H9 (cell line): Measurements from ENCODE around the gene IGF1R. TPM values are rescaled to one million over a fixed set of nuclear protein-coding genes. Genes with fewer than 3 reads are reported as not detected.

Experiments
- DNase-seq: peaks from one replicate; pipeline ENCODE4 v3.0.0-alpha.2; 2017
- H2AFZ ChIP-seq: one replicate; pipeline ENCODE4 v1.6.1; 2013; ENCODE audit warnings: mild to moderate bottlenecking, low read length, control low read depth, moderate library complexity
- H2AK5ac ChIP-seq: 2 replicates; pipeline ENCODE4 v1.6.1; 2013; ENCODE audit warnings: low read length, control low read depth, mixed read lengths; ENCODE audit not compliant: insufficient read length
- H2BK120ac ChIP-seq: one replicate; pipeline ENCODE4 v1.6.1; 2013; ENCODE audit warnings: low read depth, mild to moderate bottlenecking, low read length, control low read depth, inconsistent platforms; ENCODE audit not compliant: poor library complexity, severe bottlenecking
- H2BK12ac ChIP-seq: 2 replicates; pipeline ENCODE4 v1.6.1; 2013; ENCODE audit warnings: low read length, control low read depth, mixed read lengths, low read depth; ENCODE audit not compliant: insufficient read length
- H2BK15ac ChIP-seq: 2 replicates; pipeline ENCODE4 v1.6.1; 2013; ENCODE audit warnings: low read depth, low read length, control low read depth
- H2BK20ac ChIP-seq: one replicate; pipeline ENCODE4 v1.6.1; 2013; ENCODE audit warnings: low read depth, mild to moderate bottlenecking, low read length, control low read depth, inconsistent platforms; ENCODE audit not compliant: poor library complexity, severe bottlenecking
- H2BK5ac ChIP-seq: 2 replicates; pipeline ENCODE4 v1.6.1; 2013; ENCODE audit warnings: low read length, control low read depth, mixed read lengths; ENCODE audit not compliant: insufficient read length
- H3K14ac ChIP-seq: 2 replicates; pipeline ENCODE4 v1.6.1; 2013; ENCODE audit warnings: low read length, control low read depth; ENCODE audit not compliant: insufficient read depth
- H3K18ac ChIP-seq: 2 replicates; pipeline ENCODE4 v1.6.1; 2013; ENCODE audit warnings: low read depth, mild to moderate bottlenecking, mixed read lengths, low read length, control low read depth; ENCODE audit not compliant: insufficient read length
- H3K23ac ChIP-seq: 2 replicates; pipeline ENCODE4 v1.6.1; 2013; ENCODE audit warnings: low read length, control low read depth, mixed read lengths, low read depth; ENCODE audit not compliant: insufficient read length
- H3K23me2 ChIP-seq: 2 replicates; pipeline ENCODE4 v1.6.1; 2013; ENCODE audit warnings: low read depth, mild to moderate bottlenecking, mixed read lengths, low read length, control low read depth; ENCODE audit not compliant: insufficient read length, poor library complexity, severe bottlenecking
- H3K27ac ChIP-seq: 2 replicates; pipeline ENCODE4 v1.5.1; 2013; ENCODE audit warnings: low read length, control low read depth, mixed read lengths, low read depth; ENCODE audit not compliant: insufficient read length
- H3K27me3 ChIP-seq: 2 replicates; pipeline ENCODE4 v1.6.1; 2013; ENCODE audit warnings: low read length, control low read depth, inconsistent platforms; ENCODE audit not compliant: insufficient read depth
- H3K4ac ChIP-seq: 2 replicates; pipeline ENCODE4 v1.6.1; 2013; ENCODE audit warnings: low read depth, mild to moderate bottlenecking, control low read depth, inconsistent platforms, low read length, moderate library complexity
- H3K4me1 ChIP-seq: 2 replicates; pipeline ENCODE4 v1.6.1; 2013; ENCODE audit warnings: low read length, control low read depth, inconsistent platforms; ENCODE audit not compliant: insufficient read depth
- H3K4me2 ChIP-seq: 2 replicates; pipeline ENCODE4 v1.6.1; 2013; ENCODE audit warnings: low read length, control low read depth, mixed read lengths; ENCODE audit not compliant: insufficient read length, insufficient read depth
- H3K56ac ChIP-seq: 2 replicates; pipeline ENCODE4 v1.6.1; 2013; ENCODE audit warnings: low read depth, mild to moderate bottlenecking, mixed read lengths, low read length, control low read depth; ENCODE audit not compliant: insufficient read length
- H3K79me1 ChIP-seq: 2 replicates; pipeline ENCODE4 v1.6.1; 2013; ENCODE audit warnings: low read depth, mild to moderate bottlenecking, moderate library complexity, low read length, control low read depth, inconsistent platforms; ENCODE audit not compliant: insufficient read depth, poor library complexity, severe bottlenecking
- H3K79me2 ChIP-seq: 2 replicates; pipeline ENCODE4 v1.6.1; 2013; ENCODE audit warnings: low read length, control low read depth, inconsistent platforms; ENCODE audit not compliant: insufficient read depth
- H3K9ac ChIP-seq: 2 replicates; pipeline ENCODE4 v1.6.1; 2013; ENCODE audit warnings: low read length, control low read depth, mixed read lengths; ENCODE audit not compliant: insufficient read length; ENCODE audit errors: extremely low read depth
- H3K9me3 ChIP-seq: one replicate; pipeline ENCODE4 v1.6.1; 2013; ENCODE audit warnings: low read depth, low read length, inconsistent platforms; ENCODE audit not compliant: control insufficient read depth
- H3T11ph ChIP-seq: one replicate; pipeline ENCODE4 v1.6.1; 2013; ENCODE audit warnings: mild to moderate bottlenecking, low read length, control low read depth, inconsistent platforms
- H4K20me1 ChIP-seq: one replicate; pipeline ENCODE4 v1.6.1; 2013; ENCODE audit not compliant: control insufficient read depth, insufficient read length, insufficient read depth
- H4K5ac ChIP-seq: 2 replicates; pipeline ENCODE4 v1.6.1; 2013; ENCODE audit warnings: low read depth, mild to moderate bottlenecking, mixed read lengths, low read length, control low read depth; ENCODE audit not compliant: insufficient read length
- H4K8ac ChIP-seq: replicated peaks from 2 replicates; pipeline ENCODE4 v1.6.1; 2013; ENCODE audit warnings: low read length, control low read depth, mixed read lengths, low read depth; ENCODE audit not compliant: insufficient read length
- H4K91ac ChIP-seq: 2 replicates; pipeline ENCODE4 v1.6.1; 2013; ENCODE audit warnings: low read depth, mild to moderate bottlenecking, moderate library complexity, mixed read lengths, low read length, control low read depth; ENCODE audit not compliant: insufficient read length
- H3K27ac Mint-ChIP-seq, 3 experiments: 2 replicates in 2 of 3; 3 replicates in 1 of 3; pipeline ENCODE4 v1.8.0; 2020 to 2021; ENCODE audit warnings: mixed read lengths in 3 of 3, mild to moderate bottlenecking in 1 of 3, moderate library complexity in 1 of 3
- H3K27me3 Mint-ChIP-seq: 2 replicates; pipeline ENCODE4 v1.8.0; 2021; ENCODE audit warnings: low read depth, mild to moderate bottlenecking, moderate library complexity, mixed read lengths
- H3K36me3 Mint-ChIP-seq, 3 experiments: 2 replicates in 2 of 3; 3 replicates in 1 of 3; pipeline ENCODE4 v1.8.0; 2020 to 2021; ENCODE audit warnings: low read depth in 3 of 3, mixed read lengths in 3 of 3; ENCODE audit not compliant: insufficient read depth in 1 of 3
- H3K4me1 Mint-ChIP-seq, 2 experiments: 2 replicates each; pipeline ENCODE4 v1.8.0; 2020; ENCODE audit warnings: mixed read lengths in 2 of 2
- H3K4me3 Mint-ChIP-seq, 2 experiments: 2 replicates in 1 of 2; 3 replicates in 1 of 2; pipeline ENCODE4 v1.8.0; 2020 to 2021; ENCODE audit warnings: mild to moderate bottlenecking in 2 of 2, mixed read lengths in 2 of 2, moderate library complexity in 1 of 2
- H3K9me3 Mint-ChIP-seq, 2 experiments: 2 replicates in 1 of 2; 3 replicates in 1 of 2; pipeline ENCODE4 v1.8.0; 2020; ENCODE audit warnings: mild to moderate bottlenecking in 2 of 2, mixed read lengths in 2 of 2, moderate library complexity in 1 of 2
- CTCF ChIP-seq: fragments of 200-600 bp; sonication (generic); conservative IDR thresholded peaks from 3 replicates; pipeline ENCODE4 v1.8.0; 2021; ENCODE audit warnings: antibody characterized with exemption, mild to moderate bottlenecking
- WGBS: extraction: QIAGEN DNeasy Blood & Tissue Kit; methylation state at CpG from one replicate; pipeline ENCODE4 v1.1.7; 2013; ENCODE audit warnings: missing lambda C conversion rate, low lambda C conversion rate, mixed read lengths; ENCODE audit not compliant: insufficient read length; ENCODE audit errors: extremely low coverage; 5-methylcytosine and 5-hydroxymethylcytosine counted together
- total RNA-seq: library from RNA; stranded (reverse); gene quantifications from 2 replicates; pipeline ENCODE4 v1.2.1, GENCODE V29; 2021

The IGF1R gene
- total RNA-seq, 1 experiment from 2014 or later: 70.0 TPM

DNA sequence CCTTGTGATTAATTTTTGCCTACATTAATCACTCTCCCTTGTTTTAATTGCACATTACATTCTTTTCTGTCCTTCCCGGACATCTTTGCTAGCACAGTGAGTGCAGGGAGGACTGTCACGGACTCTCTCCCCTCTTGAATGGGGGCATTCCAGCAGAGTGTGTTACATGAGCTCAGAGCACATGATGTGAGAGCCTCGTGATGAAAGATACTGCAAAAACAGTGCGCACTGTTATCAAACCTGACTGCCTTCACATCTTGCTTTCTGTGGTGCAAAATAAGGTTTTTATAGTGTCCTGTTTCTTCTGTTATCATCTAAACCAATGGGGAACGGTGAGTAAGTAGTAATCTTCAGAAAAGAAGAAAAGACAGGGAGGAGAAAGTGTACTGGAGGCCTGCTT, 191.7 kb downstream of the IGF1R start:
- no peaks in the 10 kb centered on the region for H3K9me3 ChIP-seq
- no peak overlapping the region for H2BK20ac ChIP-seq
- H3K27me3 ChIP-seq: no peaks in the 10 kb centered on the region
- no peak overlapping the region for H3K4ac ChIP-seq
- H3K27ac ChIP-seq: no peak overlapping the region
- no peak overlapping the region for H2AK5ac ChIP-seq
- H4K5ac ChIP-seq: no peak overlapping the region
- H4K8ac ChIP-seq: no peak overlapping the region
- H3K4me2 ChIP-seq: no peak overlapping the region
- peaks cover 3% of the 10 kb centered on the region; the same call in 1 of the 2 replicates for H3K4me1 ChIP-seq
- no peak overlapping the region for H2BK120ac ChIP-seq
- peaks cover 9% of the 10 kb centered on the region; the same call in 1 of the 2 replicates for H3K79me2 ChIP-seq
- no peak overlapping the region for H2BK15ac ChIP-seq
- Mint-ChIP-seq H3K36me3 (peaks cover 2 to 11% (median 9%) of the 10 kb centered on the region in 3 experiments; a peak in 4 of 7 replicates), H3K27me3 (no peaks in the 10 kb centered on the region), H3K4me1 (peaks cover 45 to 49% of the 10 kb centered on the region in 2 experiments), H3K27ac (no peak overlapping the region), H3K9me3 (no peaks in the 10 kb centered on the region), H3K4me3 (no peak overlapping the region)
- H2AFZ ChIP-seq: no peak overlapping the region
- no peaks in the 10 kb centered on the region for H4K20me1 ChIP-seq
- WGBS: no CpG with 5 or more reads among the region's 5 CpGs
- H3K56ac ChIP-seq: no peak overlapping the region
- H3K9ac ChIP-seq: no peak overlapping the region
- no peak overlapping the region for H3K18ac ChIP-seq
- H3K23me2 ChIP-seq: no peaks in the 10 kb centered on the region
- no peak overlapping the region for H3T11ph ChIP-seq
- no peak overlapping the region for H3K23ac ChIP-seq
- no peak overlapping the region for H4K91ac ChIP-seq
- TF ChIP-seq CTCF: no peak
- DNase-seq: no peak
- H2BK12ac ChIP-seq: no peak overlapping the region
- H3K14ac ChIP-seq: no peak overlapping the region
- H3K79me1 ChIP-seq: no peaks in the 10 kb centered on the region
- H2BK5ac ChIP-seq: no peak overlapping the region
